CD14-positive monocyte (primary cell): ENCODE measurements around the gene RALGAPB. TPM values are rescaled to one million over a fixed set of nuclear protein-coding genes. Genes with fewer than 3 reads are reported as not detected.

ENCODE experiments used
- DNase-seq, 3 donors: peaks; one replicate each; pipeline ENCODE4 v3.0.0-alpha.2; 2011 to 2022
- H2AFZ ChIP-seq: 2 replicates; pipeline ENCODE4 v1.6.0; 2012; ENCODE audit warnings: mild to moderate bottlenecking, low read depth, low read length, inconsistent platforms; ENCODE audit not compliant: insufficient read depth, poor library complexity, severe bottlenecking
- H3K27ac ChIP-seq, 2 donors: 1 replicate in 1 of 2; 2 replicates in 1 of 2; pipeline ENCODE4 v1.5.1; 2012 to 2013; ENCODE audit warnings: low read length in 2 of 2, control low read depth in 1 of 2, inconsistent platforms in 1 of 2, low read depth in 1 of 2, mild to moderate bottlenecking in 1 of 2
- H3K27me3 ChIP-seq, 2 donors: one replicate each; pipeline versions ENCODE4 v1.6.0 to v1.6.1; 2011 to 2013; ENCODE audit warnings: low read length in 2 of 2; ENCODE audit not compliant: control insufficient read depth in 2 of 2, insufficient read depth in 2 of 2
- H3K36me3 ChIP-seq, 2 donors: replicated peaks in 1 of 2; 1 replicate in 1 of 2; 2 replicates in 1 of 2; pipeline versions ENCODE4 v1.5.1 to v1.6.1; 2012 to 2013; ENCODE audit warnings: low read length in 2 of 2, control low read depth in 1 of 2, inconsistent platforms in 1 of 2, mild to moderate bottlenecking in 1 of 2; ENCODE audit not compliant: insufficient read depth in 2 of 2, control insufficient read depth in 1 of 2
- H3K4me1 ChIP-seq, 2 donors: 1 replicate in 1 of 2; 2 replicates in 1 of 2; pipeline versions ENCODE4 v1.5.1 to v1.6.1; 2012 to 2013; ENCODE audit warnings: low read length in 2 of 2, control low read depth in 1 of 2, inconsistent platforms in 1 of 2, mild to moderate bottlenecking in 1 of 2, moderate library complexity in 1 of 2; ENCODE audit not compliant: insufficient read depth in 2 of 2, control insufficient read depth in 1 of 2
- H3K4me2 ChIP-seq: replicated peaks from 2 replicates; pipeline ENCODE3; 2012; ENCODE audit warnings: low read length, moderate library complexity, mild to moderate bottlenecking; ENCODE audit not compliant: poor library complexity, severe bottlenecking; ENCODE audit errors: extremely low read depth
- H3K4me3 ChIP-seq, 3 experiments: fragments of 200-600 bp in 1 of 3; sonication (generic) in 1 of 3; replicated peaks in 1 of 3; 1 replicate in 2 of 3; 2 replicates in 1 of 3; pipeline ENCODE4 v1.5.1; 2011 to 2013; ENCODE audit warnings: low read length in 3 of 3, mild to moderate bottlenecking in 3 of 3, control low read depth in 2 of 3, low read depth in 2 of 3, inconsistent platforms in 1 of 3, moderate library complexity in 1 of 3
- H3K79me2 ChIP-seq: 2 replicates; pipeline ENCODE4 v1.6.0; 2012; ENCODE audit warnings: mild to moderate bottlenecking, control low read depth, inconsistent platforms, low read length, moderate library complexity; ENCODE audit not compliant: insufficient read depth
- H3K9ac ChIP-seq: 2 replicates; pipeline ENCODE4 v1.6.0; 2017; ENCODE audit warnings: low read length, mild to moderate bottlenecking; ENCODE audit not compliant: insufficient read depth, poor library complexity, severe bottlenecking
- H3K9me3 ChIP-seq, 2 donors: replicated peaks in 1 of 2; 1 replicate in 1 of 2; 2 replicates in 1 of 2; pipeline versions ENCODE4 v1.5.1 to v1.6.1; 2012 to 2013; ENCODE audit warnings: low read length in 2 of 2, control low read depth in 1 of 2; ENCODE audit not compliant: control insufficient read depth in 1 of 2, insufficient read depth in 1 of 2
- H4K20me1 ChIP-seq: 2 replicates; pipeline ENCODE4 v1.6.0; 2012; ENCODE audit warnings: mild to moderate bottlenecking, low read length, control low read depth, moderate library complexity; ENCODE audit not compliant: insufficient read depth
- H3K27ac Mint-ChIP-seq, 7 donors: one replicate each; pipeline ENCODE4 v1.8.0; 2020; ENCODE audit warnings: mild to moderate bottlenecking in 7 of 7, mixed read lengths in 7 of 7, moderate library complexity in 6 of 7, inconsistent platforms in 2 of 7
- H3K27me3 Mint-ChIP-seq, 3 donors: one replicate each; pipeline ENCODE4 v1.8.0; 2021 to 2022; ENCODE audit warnings: low read depth in 3 of 3, mild to moderate bottlenecking in 3 of 3, mixed read lengths in 3 of 3, moderate library complexity in 3 of 3, inconsistent platforms in 1 of 3
- H3K36me3 Mint-ChIP-seq, 2 donors: one replicate each; pipeline ENCODE4 v1.8.0; 2020; ENCODE audit warnings: mixed read lengths in 2 of 2, inconsistent platforms in 1 of 2, mild to moderate bottlenecking in 1 of 2
- H3K4me1 Mint-ChIP-seq: one replicate; pipeline ENCODE4 v1.8.0; 2020; ENCODE audit warnings: mild to moderate bottlenecking, mixed read lengths
- H3K4me3 Mint-ChIP-seq, 2 donors: one replicate each; pipeline ENCODE4 v1.8.0; 2020; ENCODE audit warnings: mild to moderate bottlenecking in 2 of 2, mixed read lengths in 2 of 2, moderate library complexity in 1 of 2
- H3K9me3 Mint-ChIP-seq, 7 donors: one replicate each; pipeline ENCODE4 v1.8.0; 2020 to 2022; ENCODE audit warnings: mixed read lengths in 7 of 7, mild to moderate bottlenecking in 6 of 7, moderate library complexity in 6 of 7, inconsistent platforms in 2 of 7
- WGBS: methylation state at CpG from one replicate; pipeline ENCODE4 v1.1.5; 2013; ENCODE audit warnings: missing lambda C conversion rate; ENCODE audit not compliant: insufficient coverage; 5-methylcytosine and 5-hydroxymethylcytosine counted together
- intact Hi-C, 2 donors: fragments of 100-400 bp; cut with micrococcal nuclease; formaldehyde crosslinking; loops; one replicate each; pipeline versions ENCODE4 v1.15.0 to v1.15.1; 2023
- polyA plus RNA-seq, 3 donors: library from polyadenylated mRNA; depleted of rRNA in 1 of 3; unstranded in 2 of 3; stranded (reverse) in 1 of 3; fragments of 300-500 nt in 2 of 3; fragments of >200 nt in 1 of 3; fragmentation: Illumina TruSeq in 2 of 3; gene quantifications; 1 replicate in 2 of 3; 2 replicates in 1 of 3; pipeline ENCODE4 v1.2.3, GENCODE V29; 2012 to 2021
- TF ChIP-seq, protein P1 (sequence below): fragments of 200-600 bp; IDR thresholded peaks from one replicate; pipeline ENCODE4 v1.8.0; 2022; ENCODE audit warnings: antibody characterized with exemption, mild to moderate bottlenecking

The RALGAPB gene
- polyA plus RNA-seq, 3 donors: 4.7 to 15.5 (median 6.1) TPM

- H3K27me3 ChIP-seq: peaks cover 0 to 4% of the 10 kb centered on the region in 2 donors
- peak overlapping the region; percentile 95 for H2AFZ ChIP-seq
- H3K79me2 ChIP-seq: no peaks in the 10 kb centered on the region
- Mint-ChIP-seq H3K4me1 (peaks cover 22% of the 10 kb centered on the region), H3K36me3 (peaks cover 23 to 27% of the 10 kb centered on the region in 2 donors), H3K4me3 (peak overlapping the region; percentile 79 to 84), H3K27ac (peak overlapping the region in 3 of 7 donors; percentile 57 to 69 (median 64)), H3K27me3 (peaks cover 5 to 11% (median 9%) of the 10 kb centered on the region in 3 donors), H3K9me3 (no peaks in the 10 kb centered on the region)
- no peak overlapping the region for H3K9ac ChIP-seq
- H4K20me1 ChIP-seq: no peaks in the 10 kb centered on the region
- intact Hi-C loops: loop anchor here (1.0 to 5.0 kb wide), 2 partner anchors 11 to 414 kb away; partner anchors contain the start of genes SNHG17 (in 2 of the 2), RPRD1B (in 1 of the 2) and TTI1 (in 1 of the 2)
- peaks cover 24 to 26% of the 10 kb centered on the region in 2 donors for H3K4me1 ChIP-seq
- TF ChIP-seq, protein P1, sequence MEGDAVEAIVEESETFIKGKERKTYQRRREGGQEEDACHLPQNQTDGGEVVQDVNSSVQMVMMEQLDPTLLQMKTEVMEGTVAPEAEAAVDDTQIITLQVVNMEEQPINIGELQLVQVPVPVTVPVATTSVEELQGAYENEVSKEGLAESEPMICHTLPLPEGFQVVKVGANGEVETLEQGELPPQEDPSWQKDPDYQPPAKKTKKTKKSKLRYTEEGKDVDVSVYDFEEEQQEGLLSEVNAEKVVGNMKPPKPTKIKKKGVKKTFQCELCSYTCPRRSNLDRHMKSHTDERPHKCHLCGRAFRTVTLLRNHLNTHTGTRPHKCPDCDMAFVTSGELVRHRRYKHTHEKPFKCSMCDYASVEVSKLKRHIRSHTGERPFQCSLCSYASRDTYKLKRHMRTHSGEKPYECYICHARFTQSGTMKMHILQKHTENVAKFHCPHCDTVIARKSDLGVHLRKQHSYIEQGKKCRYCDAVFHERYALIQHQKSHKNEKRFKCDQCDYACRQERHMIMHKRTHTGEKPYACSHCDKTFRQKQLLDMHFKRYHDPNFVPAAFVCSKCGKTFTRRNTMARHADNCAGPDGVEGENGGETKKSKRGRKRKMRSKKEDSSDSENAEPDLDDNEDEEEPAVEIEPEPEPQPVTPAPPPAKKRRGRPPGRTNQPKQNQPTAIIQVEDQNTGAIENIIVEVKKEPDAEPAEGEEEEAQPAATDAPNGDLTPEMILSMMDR: no peak
- peaks cover 16 to 25% of the 10 kb centered on the region in 2 donors for H3K36me3 ChIP-seq
- peak overlapping the region in 1 of 2 donors; percentile 88 for H3K27ac ChIP-seq
- no peak for DNase-seq
- H3K4me2 ChIP-seq: peak overlapping the region; percentile 90
- 83% methylated on average over 1 of the region's 6 CpGs for WGBS
- H3K4me3 ChIP-seq: peak overlapping the region in 2 of 3 experiments; percentile 86 to 99
- no peaks in the 10 kb centered on the region for H3K9me3 ChIP-seq
Observed at GRCh38 chr20:38445901-38446425, 26.7 kb upstream of the RALGAPB start.

GRCh38 chr20:38446441-38447209 lies 26.0 kb upstream of the RALGAPB start:
- H3K4me1 ChIP-seq: peaks cover 24 to 26% of the 10 kb centered on the region in 2 donors
- TF ChIP-seq, protein P1: peak; percentile 99
- peak overlapping the region; percentile 74 to 88 for H3K27ac ChIP-seq
- H3K9me3 ChIP-seq: no peaks in the 10 kb centered on the region
- no peaks in the 10 kb centered on the region for H3K79me2 ChIP-seq
- peak overlapping the region; percentile 61 to 99 (median 86) for H3K4me3 ChIP-seq
- H3K4me2 ChIP-seq: peak overlapping the region; percentile 90
- intact Hi-C loops: loop anchor here (1.0 to 5.0 kb wide), 2 partner anchors 11 to 414 kb away; partner anchors contain the start of genes SNHG17 (in 2 of the 2), RPRD1B (in 1 of the 2) and TTI1 (in 1 of the 2)
- Mint-ChIP-seq H3K4me1 (peaks cover 22% of the 10 kb centered on the region), H3K9me3 (no peaks in the 10 kb centered on the region), H3K4me3 (peak overlapping the region; percentile 79 to 84), H3K36me3 (peaks cover 26 to 33% of the 10 kb centered on the region in 2 donors), H3K27ac (peak overlapping the region; percentile 60 to 87 (median 67)), H3K27me3 (peaks cover 5 to 11% (median 9%) of the 10 kb centered on the region in 3 donors)
- H3K36me3 ChIP-seq: peaks cover 16 to 28% of the 10 kb centered on the region in 2 donors
- H4K20me1 ChIP-seq: no peaks in the 10 kb centered on the region
- DNase-seq: peak; percentile 88 to 91 (median 89)
- peak overlapping the region; percentile 93 for H3K9ac ChIP-seq
- H3K27me3 ChIP-seq: peaks cover 0 to 4% of the 10 kb centered on the region in 2 donors
- H2AFZ ChIP-seq: peak overlapping the region; percentile 95
- under 1% methylated on average over 56 of the region's 56 CpGs for WGBS
